ENCODE data around the gene FAM222B.
"Not testable (repeated sequence)": the region's sequence is repeated elsewhere in the genome, so short reads cannot be mapped to it uniquely, and the experiment has no call there.

Gene FAM222B

GRCh38 chr17:28812091-28812747, 30.4 kb downstream of the FAM222B start:
- DNase-seq (ENCODE audit: low read depth) = peak; percentile 98
- TF ChIP-seq POLR2A (IDR thresholded peaks at IDR 0.05; ENCODE audit: extremely low read depth, insufficient read length) (peak; percentile 29), CTCF (IDR thresholded peaks at IDR 0.05; ENCODE audit: low read depth, low read length) (no peak)
- peak overlapping the region; percentile 72 for H3K4me3 ChIP-seq (ENCODE audit: low read depth, low read length)

GRCh38 chr17:28811651-28812090, 30.9 kb downstream of the FAM222B start:
- TF ChIP-seq POLR2A (IDR thresholded peaks at IDR 0.05; ENCODE audit: extremely low read depth, insufficient read length) = no peak
- TF ChIP-seq MAX (IDR thresholded peaks at IDR 0.05; ENCODE audit: low read depth, low read length) = no peak
- no peak for TF ChIP-seq MYC (IDR thresholded peaks at IDR 0.05; ENCODE audit: low read depth, low read length)
- TF ChIP-seq CTCF (IDR thresholded peaks at IDR 0.05; ENCODE audit: low read depth, low read length) = no peak
- DNase-seq (ENCODE audit: low read depth) = no peak
- peak overlapping the region; percentile 72 for H3K4me3 ChIP-seq (ENCODE audit: low read depth, low read length)

GRCh38 chr17:28810437-28810836, 32.2 kb downstream of the FAM222B start:
- TF ChIP-seq CTCF (IDR thresholded peaks at IDR 0.05; ENCODE audit: low read depth, low read length) (no peak), MYC (IDR thresholded peaks at IDR 0.05; ENCODE audit: low read depth, low read length) (no peak), MAX (IDR thresholded peaks at IDR 0.05; ENCODE audit: low read depth, low read length) (no peak), POLR2A (IDR thresholded peaks at IDR 0.05; ENCODE audit: extremely low read depth, insufficient read length) (no peak)
- DNase-seq (ENCODE audit: low read depth) = no peak
- no peak overlapping the region for H3K4me3 ChIP-seq (ENCODE audit: low read depth, low read length)

GRCh38 chr17:28807925-28808634, 34.5 kb downstream of the FAM222B start:
- no peak overlapping the region for H3K4me3 ChIP-seq (ENCODE audit: low read depth, low read length)
- TF ChIP-seq MAX (IDR thresholded peaks at IDR 0.05; ENCODE audit: low read depth, low read length) = no peak
- no peak for TF ChIP-seq POLR2A (IDR thresholded peaks at IDR 0.05; ENCODE audit: extremely low read depth, insufficient read length)
- no peak for TF ChIP-seq CTCF (IDR thresholded peaks at IDR 0.05; ENCODE audit: low read depth, low read length)
- no peak for TF ChIP-seq MYC (IDR thresholded peaks at IDR 0.05; ENCODE audit: low read depth, low read length)
- DNase-seq (ENCODE audit: low read depth) = no peak

- no peak overlapping the region for H3K4me3 ChIP-seq (ENCODE audit: low read depth, low read length)
- TF ChIP-seq MAX (IDR thresholded peaks at IDR 0.05; ENCODE audit: low read depth, low read length) (no peak), CTCF (IDR thresholded peaks at IDR 0.05; ENCODE audit: low read depth, low read length) (no peak), POLR2A (IDR thresholded peaks at IDR 0.05; ENCODE audit: extremely low read depth, insufficient read length) (no peak), MYC (IDR thresholded peaks at IDR 0.05; ENCODE audit: low read depth, low read length) (no peak)
- no peak for DNase-seq (ENCODE audit: low read depth)
Measured at GRCh38 chr17:28796062-28796461, 46.5 kb downstream of the FAM222B start.

- not testable (repeated sequence) for H3K4me3 ChIP-seq (ENCODE audit: low read depth, low read length); DNase-seq (ENCODE audit: low read depth)
Measured at GRCh38 chr17:28794846-28795441, 47.6 kb downstream of the FAM222B start.
